A549 (cell line): ENCODE measurements around the gene IL21. TPM values are rescaled to one million over a fixed set of nuclear protein-coding genes. Genes with fewer than 3 reads are reported as not detected.
"Not testable (repeated sequence)": the region's sequence is repeated elsewhere in the genome, so short reads cannot be mapped to it uniquely, and the experiment has no call there.

ENCODE experiments used
- ATAC-seq, 2 experiments: fragments of 200-7000 bp in 1 of 2; fragments of >200 bp in 1 of 2; cut with Nextera tagmentation in 1 of 2; cut with Tn5 transposase in 1 of 2; 3 replicates each; pipeline versions ENCODE4 v1.8.0 to v1.9.1; 2018 to 2020; ENCODE audit warnings: mild to moderate bottlenecking in 1 of 2, moderate library complexity in 1 of 2
- CTCF ChIA-PET: fragments of 300-600 bp; sonication (Branson Sonifier 250); formaldehyde crosslinking; extraction: SDS; loops from one replicate; lab custom pipeline; 2021; ENCODE audit warnings: antibody characterized with exemption, inconsistent platforms; lab: Yijun Ruan, JAX
- POLR2A ChIA-PET: fragments of 350-600 bp; formaldehyde crosslinking; extraction: SDS; loops from one replicate; lab custom pipeline; 2021; ENCODE audit warnings: antibody characterized with exemption, inconsistent platforms; lab: Yijun Ruan, JAX
- DNase-seq, 2 experiments: peaks; one replicate each; pipeline versions ENCODE4 v3.0.0 to v3.0.0-alpha.2; 2011 to 2016; ENCODE audit warnings: low read depth in 1 of 2, low spot score in 1 of 2
- FAIRE-seq: peaks from 2 replicates; lab custom pipeline; 2011; peaks lifted over from hg19 to GRCh38; lab: Jason Lieb, UNC
- H3K27ac ChIP-seq, 2 experiments: fragments of >200 bp; sonication (Bioruptor Twin); formaldehyde crosslinking; 3 replicates each; pipeline ENCODE4 v1.5.1; 2016 to 2017
- H3K4me1 ChIP-seq: fragments of >200 bp; sonication (Bioruptor Twin); formaldehyde crosslinking; 3 replicates; pipeline ENCODE4 v1.6.1; 2016
- H3K4me2 ChIP-seq: fragments of >200 bp; sonication (Bioruptor Twin); formaldehyde crosslinking; 3 replicates; pipeline ENCODE4 v1.6.1; 2016
- H3K4me3 ChIP-seq: fragments of >200 bp; sonication (Bioruptor Twin); formaldehyde crosslinking; 3 replicates; pipeline ENCODE4 v1.5.1; 2016
- H3K9me3 ChIP-seq: fragments of >200 bp; sonication (Bioruptor Twin); formaldehyde crosslinking; 3 replicates; pipeline ENCODE4 v1.6.1; 2016
- BHLHE40 ChIP-seq: IDR thresholded peaks from 2 replicates; pipeline ENCODE4 v1.6.1; 2012; ENCODE audit warnings: low read depth, low read length, inconsistent platforms
- CEBPB ChIP-seq, 2 experiments: fragments of >200 bp in 1 of 2; sonication (Bioruptor Twin) in 1 of 2; formaldehyde crosslinking in 1 of 2; IDR thresholded peaks; 2 replicates each; pipeline ENCODE4 v1.6.1; 2012 to 2016
- CTCF ChIP-seq: fragments of >200 bp; sonication (Bioruptor Twin); formaldehyde crosslinking; IDR thresholded peaks from 3 replicates; pipeline ENCODE4 v1.5.1; 2016
- ESRRA ChIP-seq: fragments of 150-350 bp; IDR thresholded peaks from 2 replicates; pipeline ENCODE4 v1.6.1; 2014; ENCODE audit warnings: mild to moderate bottlenecking, low read length, borderline replicate concordance
- HES2 ChIP-seq: fragments of >200 bp; sonication (Bioruptor Twin); formaldehyde crosslinking; IDR thresholded peaks from 2 replicates; pipeline ENCODE4 v1.6.1; 2016
- HMGXB4 ChIP-seq: fragments of 250-450 bp; sonication (Bioruptor Pico); IDR thresholded peaks from 2 replicates; pipeline ENCODE4 v1.5.0; 2021; ENCODE audit warnings: mild to moderate bottlenecking, moderate library complexity, borderline replicate concordance
- HOXB5 ChIP-seq: fragments of 250-450 bp; sonication (Bioruptor Pico); IDR thresholded peaks from 2 replicates; pipeline ENCODE4 v1.5.0; 2020; ENCODE audit warnings: mild to moderate bottlenecking, moderate library complexity
- MYC ChIP-seq: IDR thresholded peaks from 2 replicates; pipeline ENCODE4 v1.6.1; 2012; ENCODE audit warnings: mild to moderate bottlenecking, inconsistent platforms, low read length, improper control_type of control experiment, borderline replicate concordance
- NFE2L2 ChIP-seq: fragments of 150-350 bp; conservative IDR thresholded peaks from 2 replicates; pipeline ENCODE4 v1.6.1; 2014; ENCODE audit warnings: low read length
- RAD21 ChIP-seq, 2 experiments: fragments of >200 bp in 1 of 2; sonication (Bioruptor Twin) in 1 of 2; formaldehyde crosslinking in 1 of 2; IDR thresholded peaks in 1 of 2; conservative IDR thresholded peaks in 1 of 2; 2 replicates in 1 of 2; 3 replicates in 1 of 2; pipeline ENCODE4 v1.6.1; 2012 to 2018; ENCODE audit warnings: inconsistent platforms in 1 of 2
- RFX5 ChIP-seq: fragments of 450-650 bp; IDR thresholded peaks from 2 replicates; pipeline ENCODE4 v1.7.1; 2014; ENCODE audit warnings: antibody characterized with exemption, mild to moderate bottlenecking, moderate library complexity
- SMC3 ChIP-seq: fragments of >200 bp; sonication (Bioruptor Twin); formaldehyde crosslinking; IDR thresholded peaks from 3 replicates; pipeline ENCODE4 v1.6.1; 2018; ENCODE audit warnings: inconsistent platforms
- SREBF2 ChIP-seq: fragments of 450-650 bp; IDR thresholded peaks from 2 replicates; pipeline ENCODE4 v1.6.1; 2014; ENCODE audit warnings: mild to moderate bottlenecking, moderate library complexity
- TP53 ChIP-seq: fragments of 250-450 bp; sonication (Bioruptor Pico); IDR thresholded peaks from 2 replicates; pipeline ENCODE4 v1.5.0; 2021; ENCODE audit warnings: mild to moderate bottlenecking, moderate library complexity
- USF2 ChIP-seq: fragments of 450-650 bp; IDR thresholded peaks from 2 replicates; pipeline ENCODE4 v1.6.1; 2014; ENCODE audit warnings: antibody characterized with exemption
- ZNF302 ChIP-seq: fragments of 250-450 bp; sonication (Bioruptor Pico); IDR thresholded peaks from 2 replicates; pipeline ENCODE4 v1.9.0; 2021; ENCODE audit warnings: inconsistent platforms, mild to moderate bottlenecking, moderate library complexity
- WGBS: methylation state at CpG from one replicate; pipeline ENCODE4 v1.1.6; 2017; ENCODE audit errors: missing lambda C conversion rate; 5-methylcytosine and 5-hydroxymethylcytosine counted together
- polyA plus RNA-seq, 4 experiments: library from polyadenylated mRNA; depleted of rRNA in 3 of 4; stranded (reverse); fragments of >200 nt; fragmentation: RNase III in 1 of 4; extraction: RNeasy Plus Mini Kit Qiagen cat#74134 plus additional on column Dnase treatment in 1 of 4; gene quantifications; 2 replicates in 3 of 4; 3 replicates in 1 of 4; pipeline ENCODE4 v1.2.3, GENCODE V29; 2011 to 2017

The IL21 gene
- polyA plus RNA-seq, 2 of the 4 experiments (the other 2 are of a cell fraction) = not detected

- no peak for TF ChIP-seq CTCF
- TF ChIP-seq NFE2L2 = no peak
- TF ChIP-seq RFX5 = no peak
- TF ChIP-seq MYC = no peak
- no peak for TF ChIP-seq HOXB5
- no peak for TF ChIP-seq BHLHE40
- TF ChIP-seq SREBF2 = no peak
- no peak for TF ChIP-seq CEBPB (IDR thresholded peaks at IDR 0.05)
- no peak for TF ChIP-seq ZNF302 (CRISPR knock-in tag)
- TF ChIP-seq, all 56 proteins: peak for 0
Measured at GRCh38 chr4:122577189-122577553, 43.7 kb downstream of the IL21 start (continued).

- H3K9me3 ChIP-seq = no peaks in the 10 kb centered on the region
- peak; percentile 19 to 35 for DNase-seq
- no peaks in the 10 kb centered on the region for H3K4me1 ChIP-seq
- H3K4me2 ChIP-seq = no peak overlapping the region
- peak; percentile 83 to 88 for ATAC-seq
- POLR2A ChIA-PET = no interaction called here
- TF ChIP-seq CTCF (peak; percentile 60), SMC3 (peak; percentile 47), RAD21 (conservative IDR thresholded peaks at IDR 0.05 in 1 of 2, IDR thresholded peaks at IDR 0.05 in 1 of 2) (peak; percentile 72 to 74), TP53 (CRISPR knock-in tag) (no peak)
- CTCF ChIA-PET = interaction anchor here (0.8 to 5.0 kb wide), 20 partner anchors 8 to 679 kb away, joined by 3 to 47 read pairs (median 3); no protein-coding TSS in a partner anchor
- H3K27ac ChIP-seq = no peak overlapping the region
- no peak overlapping the region for H3K4me3 ChIP-seq
- FAIRE-seq = no peak
- WGBS = 41% methylated on average over 5 of the region's 5 CpGs
Measured at GRCh38 chr4:122576261-122577188, 44.3 kb downstream of the IL21 start.

- H3K9me3 ChIP-seq, H3K27ac ChIP-seq, H3K4me1 ChIP-seq, H3K4me2 ChIP-seq, ATAC-seq, DNase-seq, CTCF ChIA-PET, H3K4me3 ChIP-seq, POLR2A ChIA-PET, FAIRE-seq: not testable (repeated sequence)
- WGBS = 53% methylated on average over 10 of the region's 10 CpGs
Measured at GRCh38 chr4:122574347-122574746, 46.5 kb downstream of the IL21 start.

- DNase-seq = no peak
- 50% methylated on average over 2 of the region's 2 CpGs for WGBS
- ChIA-PET POLR2A (no interaction called here), CTCF (interaction anchor here (0.9 kb wide), 1 partner anchor 15 kb away, joined by 3 read pairs; no protein-coding TSS in a partner anchor)
- TF ChIP-seq ESRRA (no peak), HES2 (no peak), USF2 (no peak), HMGXB4 (no peak)
- Histone ChIP-seq H3K4me1 (no peaks in the 10 kb centered on the region), H3K27ac (no peak overlapping the region), H3K4me3 (no peak overlapping the region), H3K9me3 (no peaks in the 10 kb centered on the region), H3K4me2 (no peak overlapping the region)
- no peak for ATAC-seq
- FAIRE-seq = no peak
Measured at GRCh38 chr4:122562449-122562848, 58.4 kb downstream of the IL21 start.
